ENCODE results near the gene CAMK1D. TPM values are rescaled to one million over a fixed set of nuclear protein-coding genes. Genes with fewer than 3 reads are reported as not detected.

CAMK1D gene
- total and polyA plus RNA-seq, 11 donors: 1.4 to 16.0 (median 2.5) TPM

- Histone ChIP-seq H3K4me1 (peaks cover 0 to 8% (median 0%) of the 10 kb centered on the region in 12 donors), H3K9me3 (no peaks in the 10 kb centered on the region), H3K4me3 (no peak overlapping the region), H3K36me3 (no peaks in the 10 kb centered on the region), H3K27ac (no peak overlapping the region), H3K27me3 (no peaks in the 10 kb centered on the region)
- no peak for TF ChIP-seq POLR2A (IDR thresholded peaks at IDR 0.05)
- no peak for DNase-seq
- intact Hi-C loops (cut with DNase I): no loop called here
- 84 to 93% (median 90%) methylated on average over 4 of the region's 4 CpGs for WGBS, 4 donors
- ATAC-seq: no peak
These were observed 127.3 kb downstream of the CAMK1D start for GRCh38 chr10:12476656-12477055.

- Histone ChIP-seq H3K27ac (no peak overlapping the region), H3K27me3 (no peaks in the 10 kb centered on the region), H3K4me1 (peaks cover 0 to 2% (median 0%) of the 10 kb centered on the region in 12 donors), H3K36me3 (no peaks in the 10 kb centered on the region), H3K9me3 (no peaks in the 10 kb centered on the region), H3K4me3 (no peak overlapping the region)
- intact Hi-C loops (cut with DNase I): no loop called here
- no peak for TF ChIP-seq CTCF (IDR thresholded peaks at IDR 0.05)
- no peak for TF ChIP-seq POLR2A (IDR thresholded peaks at IDR 0.05)
- no peak for ATAC-seq
- no peak for DNase-seq
- WGBS, 4 donors: 87 to 98% (median 95%) methylated on average over 6 to 12 of the region's 12 CpGs
These were observed 130.1 kb downstream of the CAMK1D start for GRCh38 chr10:12479437-12479844.

DNA sequence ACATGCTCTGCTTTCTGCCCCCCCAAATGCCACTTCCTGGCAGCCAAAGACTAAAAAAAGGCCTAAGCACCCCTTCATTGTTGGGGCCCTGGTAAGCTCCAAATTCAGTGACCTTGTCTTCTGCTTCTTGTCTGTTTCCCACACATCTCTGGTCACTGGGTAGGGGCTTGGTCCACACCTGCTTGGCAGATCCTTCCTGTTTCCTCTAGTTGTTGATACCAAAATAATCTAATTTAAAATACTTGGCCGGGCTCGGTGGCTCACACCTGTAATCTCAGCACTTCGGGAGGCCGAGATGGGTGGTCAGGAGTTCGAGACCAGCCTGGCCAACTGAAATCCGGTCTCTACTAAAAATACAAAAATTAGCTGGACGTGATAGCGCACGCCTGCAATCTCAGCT lies 130.6 kb downstream of the CAMK1D start:
- 78 to 89% (median 84%) methylated on average over 9 of the region's 9 CpGs for WGBS, 4 donors
- Histone ChIP-seq H3K27ac (no peak overlapping the region), H3K4me1 (peaks cover 0 to 6% (median 3%) of the 10 kb centered on the region in 12 donors), H3K36me3 (no peaks in the 10 kb centered on the region), H3K4me3 (no peak overlapping the region), H3K27me3 (no peaks in the 10 kb centered on the region), H3K9me3 (no peaks in the 10 kb centered on the region)
- DNase-seq (no peak), ATAC-seq (no peak)
- TF ChIP-seq CTCF (IDR thresholded peaks at IDR 0.05): no peak
- intact Hi-C loops (cut with DNase I): loop anchor here in 1 of 10 donors (10.0 kb wide), 1 partner anchor 215 kb away; no protein-coding TSS in a partner anchor

DNA sequence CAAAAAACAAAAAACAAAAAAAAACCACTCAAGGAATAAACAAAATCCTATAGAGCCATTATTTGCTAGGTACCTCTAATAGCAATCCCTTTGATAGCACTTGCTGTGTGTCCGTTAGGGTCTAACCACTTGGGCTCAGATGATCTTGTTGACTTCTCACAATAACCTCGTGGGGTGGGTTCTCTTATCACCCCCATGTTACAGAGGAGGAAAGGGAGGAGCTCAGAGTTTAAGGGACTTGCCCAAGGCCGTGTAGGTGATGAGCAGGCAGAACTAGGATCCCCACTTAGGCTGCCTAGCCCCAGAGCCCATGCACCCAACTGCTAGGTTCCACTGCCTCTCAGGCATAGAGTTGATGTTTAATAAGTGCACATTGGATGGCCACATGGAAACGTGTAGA lies 131.1 kb downstream of the CAMK1D start:
- intact Hi-C loops (cut with DNase I): loop anchor here in 1 of 10 donors (10.0 kb wide), 1 partner anchor 216 kb away; no protein-coding TSS in a partner anchor
- H3K4me3 ChIP-seq: no peak overlapping the region
- 79 to 90% (median 82%) methylated on average over 4 of the region's 4 CpGs for WGBS, 4 donors
- no peak overlapping the region for H3K27ac ChIP-seq
- peaks cover 0 to 11% (median 8%) of the 10 kb centered on the region in 12 donors for H3K4me1 ChIP-seq
- H3K36me3 ChIP-seq: no peaks in the 10 kb centered on the region
- no peak for TF ChIP-seq CTCF (IDR thresholded peaks at IDR 0.05)
- no peaks in the 10 kb centered on the region for H3K27me3 ChIP-seq
- H3K9me3 ChIP-seq: no peaks in the 10 kb centered on the region
- no peak for ATAC-seq
- no peak for DNase-seq

DNA sequence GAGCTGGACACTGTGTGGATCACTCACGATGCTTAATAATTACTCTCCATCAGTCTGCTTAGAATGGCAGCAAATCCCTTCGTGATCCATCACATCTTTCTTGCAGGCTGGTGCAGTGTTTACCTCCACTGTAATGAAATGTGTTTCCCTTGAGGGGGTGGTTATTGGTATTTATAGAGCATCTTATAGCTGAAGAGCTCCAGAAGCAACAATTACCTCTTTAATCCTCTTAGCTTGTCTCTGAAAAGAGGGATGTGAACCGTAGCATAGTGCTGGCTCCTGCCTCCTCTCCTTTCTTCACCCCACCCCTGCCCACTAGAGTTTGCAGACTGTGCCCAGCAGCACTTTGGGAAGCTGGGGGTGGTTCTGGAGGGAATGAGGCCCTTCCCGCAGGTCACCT lies 132.6 kb downstream of the CAMK1D start:
- TF ChIP-seq POLR2A (IDR thresholded peaks at IDR 0.05): no peak
- H3K27me3 ChIP-seq: no peaks in the 10 kb centered on the region
- DNase-seq: no peak
- peaks cover 0 to 16% (median 10%) of the 10 kb centered on the region in 12 donors for H3K4me1 ChIP-seq
- WGBS, 4 donors: 80 to 89% (median 86%) methylated on average over 4 of the region's 4 CpGs
- intact Hi-C loops (cut with DNase I): loop anchor here in 1 of 10 donors (10.0 kb wide), 1 partner anchor 217 kb away; no protein-coding TSS in a partner anchor
- no peaks in the 10 kb centered on the region for H3K36me3 ChIP-seq
- no peak overlapping the region for H3K4me3 ChIP-seq
- no peaks in the 10 kb centered on the region for H3K9me3 ChIP-seq
- no peak for ATAC-seq
- H3K27ac ChIP-seq: no peak overlapping the region

Data from heart left ventricle (tissue), 16 donors.